DMS53 treated with DMSO at 0.1 percent for 48 hours (cell line): ENCODE data around the gene ACTN1.
"Not testable (repeated sequence)": the region's sequence is repeated elsewhere in the genome, so short reads cannot be mapped to it uniquely, and the experiment has no call there.

Source experiments
- DNase-seq: peaks from one replicate; lab custom pipeline; 2025; ENCODE audit not compliant: unreplicated experiment; lab: John Stamatoyannopoulos, UW

Gene ACTN1

DNA sequence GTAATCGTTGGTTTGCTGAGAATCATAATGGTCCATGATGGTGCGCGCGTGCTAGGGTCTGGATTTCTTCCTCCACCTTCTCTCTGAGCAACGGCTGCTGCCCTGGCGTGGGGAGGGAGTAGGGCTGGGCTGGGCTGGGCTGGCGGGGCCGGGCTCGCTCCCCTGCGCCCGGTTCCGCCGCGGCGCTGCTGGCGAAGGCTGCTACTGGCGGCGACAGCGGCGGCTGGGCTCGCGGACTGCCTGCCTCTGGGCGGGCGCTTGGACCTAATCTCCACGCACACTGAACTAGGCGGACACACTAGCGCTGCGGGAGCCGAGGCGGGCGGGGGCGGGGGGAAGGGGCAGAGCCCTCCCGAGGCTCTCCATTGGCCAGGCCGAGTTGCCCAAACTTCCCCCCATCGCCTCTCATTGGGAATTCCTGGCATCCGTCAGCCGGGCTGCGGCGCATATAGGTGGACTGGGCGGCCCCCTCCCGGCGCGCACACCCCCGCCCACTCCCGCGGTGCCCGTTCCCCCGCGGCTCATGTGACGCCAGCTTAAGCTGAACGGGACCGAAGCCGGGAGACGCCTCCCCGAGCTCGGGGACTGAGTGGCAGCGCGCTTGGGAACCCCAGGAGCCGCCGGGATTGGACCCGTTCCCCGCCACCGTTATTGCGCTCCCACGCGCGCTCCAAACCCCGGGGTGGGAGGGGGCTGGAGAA is at the start of gene ACTN1:
Gene ACTN1 (minus strand): TSS at position 282 of the 701 bp plus-strand sequence. CDS start 246 bp downstream, at position 36.
- peak; percentile 61 for DNase-seq

DNA sequence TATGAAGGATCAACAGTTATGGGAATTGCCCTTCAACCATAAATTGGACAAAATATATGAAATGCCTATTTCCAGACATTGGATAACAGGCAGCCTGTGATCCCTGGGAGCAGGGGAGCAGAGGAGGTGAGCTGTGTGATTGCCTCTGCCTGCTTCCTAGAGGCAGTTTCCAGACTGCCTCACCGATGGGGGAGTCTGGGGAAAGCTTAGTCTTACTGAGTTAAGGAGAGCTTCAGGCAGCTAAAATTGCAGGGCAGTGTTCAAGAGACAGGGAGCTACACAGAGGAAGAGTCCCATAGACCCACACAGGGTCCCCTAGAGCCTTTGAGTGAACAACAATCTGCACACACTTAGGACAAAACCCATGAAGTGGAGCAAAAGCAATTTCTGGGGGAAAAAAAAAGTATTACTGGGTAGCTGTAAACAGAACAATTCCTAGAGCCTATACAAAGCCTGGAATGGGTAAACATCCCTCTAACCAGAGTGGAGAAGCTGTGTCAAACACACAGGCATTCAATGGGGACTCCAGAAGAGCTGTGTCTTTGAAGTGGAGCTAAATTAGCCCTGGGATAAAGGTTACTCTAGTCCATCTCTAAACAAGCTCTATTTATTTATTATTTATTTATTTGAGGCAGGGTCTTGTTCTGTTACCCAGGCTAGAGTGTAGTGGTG is 48.3 kb upstream of the ACTN1 start:
- no peak for DNase-seq

GRCh38 chr14:69023035-69023434 is 43.9 kb upstream of the ACTN1 start:
- no peak for DNase-seq

DNA sequence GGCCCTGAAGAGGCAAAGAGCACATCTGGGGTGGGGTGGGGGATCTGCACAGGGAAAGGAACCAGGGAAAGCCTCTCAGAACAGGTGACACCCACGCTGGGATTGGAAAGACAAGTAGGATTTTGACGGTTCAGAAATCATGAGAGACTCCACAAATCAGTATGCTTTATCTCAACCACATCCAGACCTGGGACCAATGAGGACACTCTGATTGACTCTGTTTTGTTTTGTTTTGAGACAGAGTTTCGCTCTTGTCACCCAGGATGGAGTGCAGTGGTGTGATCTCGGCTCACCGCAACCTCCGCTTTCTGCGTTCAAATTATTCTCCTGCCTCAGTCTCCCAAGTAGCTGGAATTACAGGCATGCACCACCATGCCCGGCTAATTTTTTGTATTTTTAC is 43.0 kb upstream of the ACTN1 start:
- not testable (repeated sequence) for DNase-seq

GRCh38 chr14:69017706-69018105 is 38.6 kb upstream of the ACTN1 start:
- no peak for DNase-seq

GRCh38 chr14:69014829-69015259 is 35.7 kb upstream of the ACTN1 start:
- no peak for DNase-seq

GRCh38 chr14:69013943-69014782 is 35.1 kb upstream of the ACTN1 start:
- DNase-seq = peak; percentile 91

DNA sequence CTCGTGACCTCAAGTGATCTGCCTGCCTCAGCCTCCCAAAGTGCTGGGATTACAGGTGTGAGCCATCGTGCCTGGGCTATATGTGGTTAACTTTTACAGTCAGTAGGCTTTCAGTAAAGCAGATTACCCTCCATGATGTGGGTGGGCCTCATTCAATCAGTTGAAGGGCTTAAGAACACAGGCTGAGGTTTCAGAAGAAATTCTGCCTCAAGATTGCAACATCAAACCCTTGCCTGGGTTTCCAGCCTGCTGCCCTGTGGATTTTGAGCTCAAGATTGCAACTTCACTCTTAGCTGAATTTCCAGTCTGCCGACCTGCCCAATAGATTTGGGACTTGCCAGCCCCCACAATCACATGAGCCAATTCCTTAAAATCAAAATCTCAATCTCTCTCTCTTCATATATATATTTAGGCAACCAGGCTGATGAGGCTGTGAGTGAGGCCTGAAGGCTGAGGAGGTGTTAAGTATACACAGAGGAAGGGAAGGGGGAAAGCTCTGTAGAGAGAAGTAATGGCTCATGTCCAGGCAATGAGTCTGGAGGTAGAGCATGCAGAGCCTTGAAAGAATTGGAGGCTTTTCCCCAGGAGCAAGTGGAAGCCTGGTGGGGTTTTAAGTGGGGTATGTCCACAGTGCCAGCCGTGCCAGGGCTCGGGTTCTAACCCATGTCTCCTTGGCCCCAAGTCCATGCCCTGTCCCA is 33.3 kb upstream of the ACTN1 start:
- DNase-seq = no peak

GRCh38 chr14:69010648-69011047 is 31.5 kb upstream of the ACTN1 start:
- no peak for DNase-seq

GRCh38 chr14:69008421-69008884 is 29.4 kb upstream of the ACTN1 start:
- no peak for DNase-seq

DNA sequence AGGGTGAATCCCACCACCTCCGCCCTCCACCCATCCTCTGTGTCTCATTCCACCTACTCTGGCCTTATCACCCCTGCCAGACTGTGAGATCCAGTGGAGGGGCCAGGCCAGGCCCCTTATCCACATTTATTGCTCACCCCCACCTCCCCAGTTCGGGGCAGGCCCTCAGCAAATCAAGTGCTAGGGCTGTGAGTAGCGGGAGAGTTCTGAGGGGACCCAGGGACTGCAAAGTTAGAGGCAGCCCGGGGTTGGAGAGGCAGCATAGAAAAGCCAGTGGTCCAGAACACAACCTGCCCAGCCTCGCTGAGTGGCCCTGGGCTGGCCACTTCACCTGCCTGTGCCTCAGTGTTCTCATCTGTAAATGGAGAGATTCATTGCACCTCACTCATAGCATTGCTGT is 27.2 kb upstream of the ACTN1 start:
- DNase-seq = no peak

DNA sequence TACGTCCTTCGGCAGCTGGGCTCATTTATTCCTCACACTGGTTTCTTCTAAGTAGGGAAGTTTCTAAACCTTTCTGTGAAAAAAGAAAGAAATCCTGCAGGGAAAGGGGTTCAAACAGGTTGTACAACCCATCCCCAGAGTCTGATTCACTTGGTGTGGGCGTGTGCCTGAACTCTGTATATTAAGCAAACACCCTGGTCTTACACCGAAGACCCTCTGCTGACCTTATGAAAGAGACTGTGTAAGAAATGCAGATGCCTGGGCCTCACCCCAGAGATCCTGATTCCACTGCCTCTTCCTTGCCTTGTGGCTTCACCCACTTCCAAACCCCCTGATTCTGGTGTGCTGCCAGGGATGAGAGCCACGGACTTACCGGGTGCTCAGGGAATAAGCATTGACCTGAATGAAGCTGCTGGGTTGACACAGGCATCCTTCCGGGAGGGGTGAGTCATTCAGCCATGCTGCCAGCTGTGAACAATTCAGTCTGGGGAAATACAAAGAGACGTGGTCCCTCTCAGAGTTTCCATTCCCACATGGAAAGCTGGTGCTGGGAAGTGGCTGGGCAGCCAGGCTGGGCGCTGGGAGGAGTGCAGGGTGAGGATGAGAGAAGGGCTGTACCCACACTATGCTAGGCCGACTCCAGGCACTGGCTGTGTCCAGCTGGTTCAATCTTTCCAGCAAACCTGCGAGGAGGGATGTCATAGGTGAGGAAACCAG is 26.5 kb upstream of the ACTN1 start:
- peak; percentile 60 for DNase-seq

GRCh38 chr14:69004731-69005431 is 25.8 kb upstream of the ACTN1 start:
- no peak for DNase-seq

DNA sequence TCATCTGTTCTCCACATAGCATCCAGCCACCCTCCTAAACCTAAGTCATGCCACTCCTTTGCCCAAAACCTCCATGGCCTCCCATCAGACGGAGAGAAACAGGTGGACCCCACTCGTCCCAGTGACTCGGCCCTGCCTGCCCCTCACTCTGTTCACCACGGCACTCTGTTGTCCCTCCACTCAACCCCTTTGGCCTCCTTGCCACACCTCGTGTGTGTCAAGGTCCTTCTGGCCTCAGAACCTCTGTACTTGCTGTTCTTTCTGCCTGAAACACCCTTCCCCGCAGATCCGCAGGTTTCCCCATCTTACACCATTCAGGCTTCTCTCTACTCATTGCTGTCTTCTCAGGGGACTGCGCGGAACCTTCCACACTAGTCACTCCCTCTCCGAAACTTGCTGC is 24.5 kb upstream of the ACTN1 start:
- no peak for DNase-seq

DNA sequence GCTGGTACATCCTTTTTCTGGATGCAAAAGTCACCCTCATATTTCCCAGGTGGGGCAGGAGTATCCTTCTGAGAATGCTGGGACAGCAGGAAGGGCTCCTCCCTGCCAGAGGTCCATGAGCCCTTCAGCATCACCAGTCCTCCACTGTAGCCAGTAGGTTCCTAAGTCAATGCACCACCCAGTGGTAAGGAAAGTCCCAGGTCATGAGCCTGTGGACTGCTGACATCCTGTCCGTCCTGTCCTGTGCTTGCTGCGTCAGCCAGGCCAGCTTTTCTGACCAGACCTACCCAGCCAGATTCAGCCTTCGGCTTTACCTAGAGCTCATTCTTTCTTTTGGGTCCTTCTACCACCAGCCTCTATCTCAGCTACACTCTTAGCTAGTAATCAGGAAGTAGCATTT is 23.0 kb upstream of the ACTN1 start:
- no peak for DNase-seq

GRCh38 chr14:69001375-69001774 is 22.3 kb upstream of the ACTN1 start:
- no peak for DNase-seq

GRCh38 chr14:68998062-68998461 is 19.0 kb upstream of the ACTN1 start:
- no peak for DNase-seq

DNA sequence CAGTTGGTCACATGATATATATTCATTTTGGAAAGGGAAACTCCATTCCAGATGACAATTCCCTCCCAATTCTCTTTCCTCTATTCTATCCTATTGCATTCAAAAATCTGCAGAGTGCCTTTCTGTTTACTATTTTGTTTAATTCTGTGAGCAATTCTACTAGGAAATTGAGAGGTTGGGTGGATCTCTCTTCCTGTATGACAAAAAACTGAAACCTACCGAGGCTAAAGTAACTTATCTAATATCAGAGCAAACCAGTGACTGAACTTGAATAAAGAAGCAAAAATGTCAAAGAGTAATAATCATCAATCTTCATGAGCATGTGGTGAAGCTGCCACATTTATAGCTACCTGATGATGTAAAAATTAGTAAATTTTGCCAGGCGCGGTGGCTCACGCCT is 16.6 kb upstream of the ACTN1 start:
- DNase-seq = no peak

- DNase-seq = no peak
These were observed 15.0 kb upstream of the ACTN1 start for GRCh38 chr14:68994056-68994455.

- DNase-seq = no peak
These were observed 8.5 kb upstream of the ACTN1 start for GRCh38 chr14:68987653-68988036.
